RWPE1 (cell line): Measurements from ENCODE around the gene NME9.
"Not testable (repeated sequence)": the region's sequence is repeated elsewhere in the genome, so short reads cannot be mapped to it uniquely, and the experiment has no call there.

Experiments used
- CTCF ChIA-PET: fragments of 350-600 bp; sonication (Branson Sonifier 250); formaldehyde crosslinking; extraction: SDS; loops from one replicate; lab custom pipeline; 2021; lab: Yijun Ruan, JAX
- POLR2A ChIA-PET: fragments of 400-600 bp; formaldehyde crosslinking; extraction: SDS; loops from one replicate; lab custom pipeline; 2020; ENCODE audit warnings: antibody characterized with exemption; ENCODE audit not compliant: low non-redundant PET; lab: Yijun Ruan, JAX
- DNase-seq: peaks from one replicate; pipeline ENCODE4 v3.0.0; 2012; ENCODE audit warnings: low spot score
- H3K27ac ChIP-seq: fragments of 450-650 bp; 2 replicates; pipeline ENCODE4 v1.5.1; 2017
- CTCF ChIP-seq: fragments of 450-650 bp; conservative IDR thresholded peaks from 2 replicates; pipeline ENCODE4 v1.5.1; 2017; ENCODE audit warnings: low read depth, mild to moderate bottlenecking

The NME9 gene, protein sequence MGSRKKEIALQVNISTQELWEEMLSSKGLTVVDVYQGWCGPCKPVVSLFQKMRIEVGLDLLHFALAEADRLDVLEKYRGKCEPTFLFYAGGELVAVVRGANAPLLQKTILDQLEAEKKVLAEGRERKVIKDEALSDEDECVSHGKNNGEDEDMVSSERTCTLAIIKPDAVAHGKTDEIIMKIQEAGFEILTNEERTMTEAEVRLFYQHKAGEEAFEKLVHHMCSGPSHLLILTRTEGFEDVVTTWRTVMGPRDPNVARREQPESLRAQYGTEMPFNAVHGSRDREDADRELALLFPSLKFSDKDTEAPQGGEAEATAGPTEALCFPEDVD

DNA sequence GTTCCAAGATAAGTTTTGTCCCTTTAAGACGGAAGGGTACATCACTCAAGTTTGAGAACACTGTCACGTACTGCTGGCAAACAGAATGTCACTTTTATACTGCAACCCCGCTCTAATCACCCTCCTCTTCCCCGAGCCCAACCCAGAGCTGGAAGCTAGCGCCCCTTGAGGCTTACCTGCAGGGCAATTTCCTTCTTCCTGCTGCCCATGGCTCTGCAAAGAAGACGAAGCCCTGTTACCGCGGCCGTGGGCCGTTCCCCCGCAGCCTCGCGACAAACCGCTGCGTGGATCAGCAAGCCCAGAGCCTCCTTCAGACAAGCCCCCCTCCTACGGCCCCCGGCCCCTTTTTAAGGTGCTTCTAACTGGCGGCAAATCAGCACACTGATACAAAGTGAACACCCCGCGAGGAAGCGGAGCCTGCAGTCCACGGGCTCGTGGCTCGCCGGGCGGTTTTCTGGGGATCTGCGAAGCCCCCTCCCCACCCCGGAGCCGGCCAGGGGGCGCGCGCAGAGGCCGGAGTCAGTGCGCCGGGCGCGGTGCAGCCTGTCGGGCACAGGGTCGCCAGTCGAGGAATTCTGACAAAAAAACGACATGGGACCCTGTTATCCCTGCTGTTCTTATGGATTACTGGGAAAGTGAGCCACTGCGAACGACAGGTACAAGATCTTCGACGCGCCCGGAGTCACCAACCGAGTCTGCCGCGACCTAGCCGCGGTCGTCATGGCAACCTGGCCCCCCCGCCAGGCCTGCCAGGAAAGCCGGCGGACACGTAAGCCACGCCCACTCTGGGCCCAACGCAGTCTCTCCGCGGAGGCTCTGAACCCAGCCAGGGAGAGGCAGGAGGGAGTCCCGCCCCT is at the start of gene NME9:
NME9 (minus strand) TSS at position 725 of the 857 bp plus-strand sequence; CDS start at position 209, 516 bp downstream.
- no peak within 1 kb of the TSS for H3K27ac ChIP-seq
- ChIA-PET POLR2A (no interaction called here), CTCF (interaction anchor here (0.5 to 0.9 kb wide), 7 partner anchors 45 to 1015 kb away, joined by 3 to 8 read pairs (median 3); partner anchors contain the start of gene MRPS22)
- TF ChIP-seq CTCF, result peak; percentile 85
- peak; percentile 80 for DNase-seq

GRCh38 chr3:138378990-138379389 is 49.3 kb upstream of the NME9 start:
- ChIA-PET CTCF (no interaction called here), POLR2A (no interaction called here)
- no peak for DNase-seq
- no peak overlapping the region for H3K27ac ChIP-seq
- TF ChIP-seq CTCF, result no peak

- H3K27ac ChIP-seq, result no peak overlapping the region
- DNase-seq, result no peak
- TF ChIP-seq CTCF, result no peak
- POLR2A ChIA-PET, result no interaction called here
- CTCF ChIA-PET, result no interaction called here
Observed at GRCh38 chr3:138378331-138378730, 48.7 kb upstream of the NME9 start.

- POLR2A ChIA-PET, result no interaction called here
- CTCF ChIA-PET, result no interaction called here
- TF ChIP-seq CTCF, result no peak
- no peak for DNase-seq
- H3K27ac ChIP-seq, result no peak overlapping the region
Observed at GRCh38 chr3:138377804-138378203, 48.2 kb upstream of the NME9 start.

GRCh38 chr3:138377212-138377611 is 47.6 kb upstream of the NME9 start:
- CTCF ChIA-PET, result interaction anchor here (0.6 kb wide), 1 partner anchor 253 kb away, joined by 3 read pairs; no protein-coding TSS in a partner anchor

GRCh38 chr3:138376663-138377062 is 47.0 kb upstream of the NME9 start:
- DNase-seq, result no peak
- ChIA-PET CTCF (interaction anchor here (0.9 kb wide), 1 partner anchor 41 kb away, joined by 4 read pairs; no protein-coding TSS in a partner anchor), POLR2A (no interaction called here)
- TF ChIP-seq CTCF, result no peak
- no peak overlapping the region for H3K27ac ChIP-seq

More at GRCh38 chr3:138377212-138377611, 47.6 kb upstream of the NME9 start:
- DNase-seq, POLR2A ChIA-PET, H3K27ac ChIP-seq: not testable (repeated sequence)
